Fibroblast of lung (primary cell): ENCODE results near the gene PRCP.

ENCODE experiments used
- CTCF ChIP-seq, 2 donors: IDR thresholded peaks in 1 of 2; conservative IDR thresholded peaks in 1 of 2; 1 replicate in 1 of 2; 2 replicates in 1 of 2; pipeline ENCODE4 v1.5.1; 2011 to 2012; ENCODE audit warnings: low read length in 2 of 2, control low read depth in 1 of 2, inconsistent platforms in 1 of 2, low read depth in 1 of 2, mild to moderate bottlenecking in 1 of 2
- EZH2 ChIP-seq: IDR thresholded peaks from 2 replicates; pipeline ENCODE4 v1.5.1; 2012; ENCODE audit warnings: low read length, control low read depth, mild to moderate bottlenecking; ENCODE audit errors: missing control alignments

- TF ChIP-seq CTCF (conservative IDR thresholded peaks at IDR 0.05 in 1 of 2, IDR thresholded peaks at IDR 0.05 in 1 of 2; ENCODE audit: low read depth in 1 of 2, low read length in 2 of 2) (no peak), EZH2 (no peak)
Measured at GRCh38 chr11:82776377-82776776, 123.9 kb downstream of the PRCP start.
